Measurements from ENCODE around the gene LRRK2.

GRCh38 chr12:40225337-40225983 is 663 bp downstream of the LRRK2 start:
- TF ChIP-seq YY1 (IDR thresholded peaks at IDR 0.05; ENCODE audit: insufficient read depth, insufficient read length) (no peak), ZNF274 (IDR thresholded peaks at IDR 0.05; ENCODE audit: low read depth, low read length) (no peak)

Data from NT2/D1 (cell line).